Keratinocyte (primary cell): ENCODE results near the gene HELT.

Experiments used
- EZH2 ChIP-seq: IDR thresholded peaks from one replicate; pipeline ENCODE4 v1.6.1; 2012; ENCODE audit warnings: inconsistent platforms, mild to moderate bottlenecking, low read length, moderate library complexity
- TF ChIP-seq, protein P1 (sequence below), 3 experiments: IDR thresholded peaks in 1 of 3; conservative IDR thresholded peaks in 1 of 3; optimal IDR thresholded peaks in 1 of 3; 2 replicates in 2 of 3; 3 replicates in 1 of 3; pipeline versions ENCODE3 to v1.5.1; 2011; ENCODE audit warnings: low read length in 3 of 3, mild to moderate bottlenecking in 3 of 3, moderate library complexity in 2 of 3, control low read depth in 1 of 3, inconsistent platforms in 1 of 3; ENCODE audit not compliant: insufficient read depth in 2 of 3; ENCODE audit errors: extremely low read depth in 1 of 3

DNA sequence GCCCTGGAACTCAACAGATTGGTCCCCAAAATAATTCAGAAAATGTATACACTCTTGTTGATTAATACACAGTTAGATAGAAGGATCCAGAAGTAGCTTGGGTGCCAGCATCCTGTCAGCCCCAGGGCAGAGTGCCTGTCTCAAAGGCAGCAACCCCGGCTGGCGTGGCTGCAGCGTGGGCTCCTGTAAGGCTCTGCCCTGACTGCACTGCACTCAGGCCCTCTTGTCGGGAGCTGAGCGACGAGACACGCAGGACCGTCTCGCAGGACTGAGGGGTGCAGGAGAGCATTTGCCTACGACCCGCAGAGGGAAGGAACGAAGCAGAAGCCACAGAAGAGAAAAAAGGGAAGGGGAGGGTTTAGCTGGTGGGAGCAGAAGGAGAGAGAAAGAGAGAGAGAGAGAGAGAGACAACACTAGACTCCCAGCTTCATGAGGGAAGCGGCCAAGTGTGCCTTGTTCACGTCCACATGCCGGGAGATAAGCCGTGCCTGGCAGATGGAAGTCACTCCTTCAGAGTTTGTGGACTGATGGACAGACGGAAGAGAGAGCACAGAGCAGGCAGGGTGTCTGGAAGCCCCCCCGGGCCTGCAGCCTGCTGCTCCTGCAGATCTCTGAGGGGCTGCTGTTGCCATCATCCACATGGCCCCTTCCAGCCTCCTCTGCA is 38.7 kb upstream of the HELT start:
- no peak for TF ChIP-seq EZH2
- TF ChIP-seq, protein P1, sequence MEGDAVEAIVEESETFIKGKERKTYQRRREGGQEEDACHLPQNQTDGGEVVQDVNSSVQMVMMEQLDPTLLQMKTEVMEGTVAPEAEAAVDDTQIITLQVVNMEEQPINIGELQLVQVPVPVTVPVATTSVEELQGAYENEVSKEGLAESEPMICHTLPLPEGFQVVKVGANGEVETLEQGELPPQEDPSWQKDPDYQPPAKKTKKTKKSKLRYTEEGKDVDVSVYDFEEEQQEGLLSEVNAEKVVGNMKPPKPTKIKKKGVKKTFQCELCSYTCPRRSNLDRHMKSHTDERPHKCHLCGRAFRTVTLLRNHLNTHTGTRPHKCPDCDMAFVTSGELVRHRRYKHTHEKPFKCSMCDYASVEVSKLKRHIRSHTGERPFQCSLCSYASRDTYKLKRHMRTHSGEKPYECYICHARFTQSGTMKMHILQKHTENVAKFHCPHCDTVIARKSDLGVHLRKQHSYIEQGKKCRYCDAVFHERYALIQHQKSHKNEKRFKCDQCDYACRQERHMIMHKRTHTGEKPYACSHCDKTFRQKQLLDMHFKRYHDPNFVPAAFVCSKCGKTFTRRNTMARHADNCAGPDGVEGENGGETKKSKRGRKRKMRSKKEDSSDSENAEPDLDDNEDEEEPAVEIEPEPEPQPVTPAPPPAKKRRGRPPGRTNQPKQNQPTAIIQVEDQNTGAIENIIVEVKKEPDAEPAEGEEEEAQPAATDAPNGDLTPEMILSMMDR (optimal IDR thresholded peaks at IDR 0.05 in 1 of 3, IDR thresholded peaks at IDR 0.05 in 1 of 3, conservative IDR thresholded peaks at IDR 0.05 in 1 of 3; ENCODE audit: extremely low read depth in 1 of 3, insufficient read depth in 2 of 3, low read length in 3 of 3): no peak
